Parathyroid adenoma (tissue), 2 donors: ENCODE results near the gene SPATA18.
A peak's percentile ranks its signal among the peaks of the same experiment; 100 is the strongest.

Source experiments
- H2AFZ ChIP-seq: fragments of 300-600 bp; sonication (generic); one replicate; pipeline ENCODE4 v1.7.0; 2017; ENCODE audit warnings: antibody characterized with exemption, mild to moderate bottlenecking
- H3K27ac ChIP-seq: fragments of 300-600 bp; sonication (generic); one replicate; pipeline ENCODE4 v1.7.0; 2017
- H3K27me3 ChIP-seq: fragments of 300-600 bp; sonication (generic); one replicate; pipeline ENCODE4 v1.7.0; 2017; ENCODE audit warnings: low read length; ENCODE audit not compliant: control insufficient read depth, insufficient read depth
- H3K36me3 ChIP-seq: fragments of 300-600 bp; sonication (generic); one replicate; pipeline ENCODE4 v1.7.0; 2017; ENCODE audit warnings: low read length; ENCODE audit not compliant: control insufficient read depth, insufficient read depth
- H3K4me1 ChIP-seq: fragments of 300-600 bp; sonication (generic); one replicate; pipeline ENCODE4 v1.7.0; 2017; ENCODE audit warnings: control low read depth
- H3K4me2 ChIP-seq: fragments of 300-600 bp; sonication (generic); one replicate; pipeline ENCODE4 v1.7.0; 2017; ENCODE audit warnings: low read length
- H3K4me3 ChIP-seq: fragments of 300-600 bp; sonication (generic); one replicate; pipeline ENCODE4 v1.7.0; 2017; ENCODE audit warnings: low read depth, low read length
- H3K79me2 ChIP-seq: fragments of 300-600 bp; sonication (generic); one replicate; pipeline ENCODE4 v1.7.0; 2017; ENCODE audit warnings: control low read depth
- H3K9ac ChIP-seq: fragments of 300-600 bp; sonication (generic); one replicate; pipeline ENCODE4 v1.7.0; 2017; ENCODE audit warnings: mild to moderate bottlenecking
- H3K9me3 ChIP-seq: fragments of 300-600 bp; sonication (generic); one replicate; pipeline ENCODE4 v1.7.0; 2017; ENCODE audit warnings: low read length; ENCODE audit not compliant: control insufficient read depth
- CTCF ChIP-seq: fragments of 300-600 bp; sonication (generic); IDR thresholded peaks from one replicate; pipeline ENCODE4 v1.7.0; 2017; ENCODE audit warnings: antibody characterized with exemption, mild to moderate bottlenecking
- donor health status: primary hyperparathyroidism.

SPATA18 gene

GRCh38 chr4:52091801-52092200 lies 40.7 kb downstream of the SPATA18 start:
- TF ChIP-seq CTCF = no peak
- no peaks in the 10 kb centered on the region for H3K9me3 ChIP-seq
- no peak overlapping the region for H3K27ac ChIP-seq
- H3K9ac ChIP-seq = no peak overlapping the region
- H2AFZ ChIP-seq = peak overlapping the region; percentile 34
- no peak overlapping the region for H3K4me2 ChIP-seq
- peaks cover 3% of the 10 kb centered on the region for H3K4me1 ChIP-seq
- H3K79me2 ChIP-seq = no peaks in the 10 kb centered on the region
- H3K4me3 ChIP-seq = no peak overlapping the region
- H3K36me3 ChIP-seq = no peaks in the 10 kb centered on the region
- no peaks in the 10 kb centered on the region for H3K27me3 ChIP-seq

GRCh38 chr4:52093466-52093865 lies 42.4 kb downstream of the SPATA18 start:
- Histone ChIP-seq H3K4me3 (no peak overlapping the region), H3K36me3 (no peaks in the 10 kb centered on the region), H3K4me1 (peaks cover 3% of the 10 kb centered on the region), H3K79me2 (no peaks in the 10 kb centered on the region), H3K9me3 (no peaks in the 10 kb centered on the region), H3K27ac (no peak overlapping the region), H3K27me3 (no peaks in the 10 kb centered on the region), H2AFZ (no peak overlapping the region), H3K4me2 (no peak overlapping the region), H3K9ac (no peak overlapping the region)
- TF ChIP-seq CTCF = no peak

- no peaks in the 10 kb centered on the region for H3K9me3 ChIP-seq
- no peak overlapping the region for H3K9ac ChIP-seq
- H3K27me3 ChIP-seq = no peaks in the 10 kb centered on the region
- H3K4me3 ChIP-seq = no peak overlapping the region
- H3K79me2 ChIP-seq = no peaks in the 10 kb centered on the region
- H3K36me3 ChIP-seq = no peaks in the 10 kb centered on the region
- no peak for TF ChIP-seq CTCF
- H2AFZ ChIP-seq = no peak overlapping the region
- H3K4me1 ChIP-seq = peaks cover 3% of the 10 kb centered on the region
- no peak overlapping the region for H3K27ac ChIP-seq
- H3K4me2 ChIP-seq = no peak overlapping the region
Measured at GRCh38 chr4:52094376-52095145, 43.5 kb downstream of the SPATA18 start.

- H3K9me3 ChIP-seq = no peaks in the 10 kb centered on the region
- no peaks in the 10 kb centered on the region for H3K36me3 ChIP-seq
- H3K4me3 ChIP-seq = no peak overlapping the region
- no peaks in the 10 kb centered on the region for H3K27me3 ChIP-seq
- no peak overlapping the region for H3K9ac ChIP-seq
- H3K79me2 ChIP-seq = no peaks in the 10 kb centered on the region
- no peak overlapping the region for H2AFZ ChIP-seq
- no peak overlapping the region for H3K27ac ChIP-seq
- TF ChIP-seq CTCF = no peak
- peaks cover 3% of the 10 kb centered on the region for H3K4me1 ChIP-seq
- H3K4me2 ChIP-seq = no peak overlapping the region
Measured at GRCh38 chr4:52095374-52095773, 44.3 kb downstream of the SPATA18 start.

- no peak overlapping the region for H3K4me2 ChIP-seq
- H3K36me3 ChIP-seq = no peaks in the 10 kb centered on the region
- H3K4me1 ChIP-seq = peaks cover 3% of the 10 kb centered on the region
- no peaks in the 10 kb centered on the region for H3K79me2 ChIP-seq
- no peak overlapping the region for H3K4me3 ChIP-seq
- no peaks in the 10 kb centered on the region for H3K27me3 ChIP-seq
- TF ChIP-seq CTCF = no peak
- no peaks in the 10 kb centered on the region for H3K9me3 ChIP-seq
- H3K27ac ChIP-seq = no peak overlapping the region
- no peak overlapping the region for H2AFZ ChIP-seq
- no peak overlapping the region for H3K9ac ChIP-seq
Measured at GRCh38 chr4:52096048-52096447, 44.9 kb downstream of the SPATA18 start.
